SK-N-SH treated with all-trans-retinoic acid at 6 μM for 48 hours (cell line): ENCODE measurements around the gene TMEM163.

Source experiments
- CREB5 ChIP-seq: fragments of 250-450 bp; sonication (Bioruptor Pico); IDR thresholded peaks from 2 replicates; pipeline ENCODE4 v1.5.1; 2020; ENCODE audit warnings: low read depth, mild to moderate bottlenecking, moderate library complexity
- CSDC2 ChIP-seq: fragments of 250-450 bp; sonication (Bioruptor Pico); IDR thresholded peaks from 2 replicates; pipeline ENCODE4 v1.5.0; 2020; ENCODE audit warnings: mild to moderate bottlenecking, moderate library complexity
- CSRNP3 ChIP-seq: fragments of 250-450 bp; sonication (Bioruptor Pico); IDR thresholded peaks from 2 replicates; pipeline ENCODE4 v1.5.1; 2021; ENCODE audit warnings: mild to moderate bottlenecking, moderate library complexity
- ESRRG ChIP-seq: fragments of 250-450 bp; sonication (Bioruptor Pico); IDR thresholded peaks from 2 replicates; pipeline ENCODE4 v1.6.1; 2021; ENCODE audit warnings: mild to moderate bottlenecking
- PATZ1 ChIP-seq: fragments of 250-450 bp; sonication (Bioruptor Pico); IDR thresholded peaks from 2 replicates; pipeline ENCODE4 v1.8.0; 2020; ENCODE audit warnings: mild to moderate bottlenecking, moderate library complexity, borderline replicate concordance
- PPARA ChIP-seq: fragments of 250-450 bp; sonication (Bioruptor Pico); IDR thresholded peaks from 2 replicates; pipeline ENCODE4 v1.5.0; 2020; ENCODE audit warnings: mild to moderate bottlenecking, borderline replicate concordance
- RARB ChIP-seq: fragments of 250-450 bp; sonication (Bioruptor Pico); IDR thresholded peaks from 2 replicates; pipeline ENCODE4 v1.8.0; 2021; ENCODE audit warnings: mild to moderate bottlenecking, moderate library complexity
- TCF4 ChIP-seq: fragments of 250-450 bp; sonication (Bioruptor Pico); IDR thresholded peaks from 2 replicates; pipeline ENCODE4 v1.8.0; 2021; ENCODE audit warnings: mild to moderate bottlenecking, moderate library complexity, borderline replicate concordance
- ZC3H10 ChIP-seq: fragments of 250-450 bp; sonication (Bioruptor Pico); IDR thresholded peaks from 2 replicates; pipeline ENCODE4 v1.5.1; 2021; ENCODE audit warnings: mild to moderate bottlenecking, moderate library complexity
- ZFP30 ChIP-seq: fragments of 450-650 bp; formaldehyde crosslinking; IDR thresholded peaks from 2 replicates; pipeline ENCODE4 v1.5.0; 2022; ENCODE audit warnings: mild to moderate bottlenecking, moderate library complexity

GRCh38 chr2:134667541-134667940 lies 51.3 kb downstream of the TMEM163 start:
- TF ChIP-seq CREB5 (CRISPR knock-in tag) (no peak), ZFP30 (CRISPR knock-in tag) (no peak), CSRNP3 (CRISPR knock-in tag) (no peak), PPARA (CRISPR knock-in tag) (no peak), TCF4 (no peak), ESRRG (CRISPR knock-in tag) (no peak), CSDC2 (CRISPR knock-in tag) (no peak), ZC3H10 (no peak), RARB (CRISPR knock-in tag) (no peak), PATZ1 (CRISPR knock-in tag) (no peak)
